GM18907 (cell line): ENCODE results near the gene ZNF385C.
"Not testable (repeated sequence)": the region's sequence is repeated elsewhere in the genome, so short reads cannot be mapped to it uniquely, and the experiment has no call there.

Source experiments
- ATAC-seq: cut with Tn5 transposase; IDR thresholded peaks from one replicate; pipeline ENCODE4 v1.9.1; 2021; ENCODE audit warnings: mild to moderate bottlenecking, moderate library complexity; ENCODE audit not compliant: unreplicated experiment

The ZNF385C gene

DNA sequence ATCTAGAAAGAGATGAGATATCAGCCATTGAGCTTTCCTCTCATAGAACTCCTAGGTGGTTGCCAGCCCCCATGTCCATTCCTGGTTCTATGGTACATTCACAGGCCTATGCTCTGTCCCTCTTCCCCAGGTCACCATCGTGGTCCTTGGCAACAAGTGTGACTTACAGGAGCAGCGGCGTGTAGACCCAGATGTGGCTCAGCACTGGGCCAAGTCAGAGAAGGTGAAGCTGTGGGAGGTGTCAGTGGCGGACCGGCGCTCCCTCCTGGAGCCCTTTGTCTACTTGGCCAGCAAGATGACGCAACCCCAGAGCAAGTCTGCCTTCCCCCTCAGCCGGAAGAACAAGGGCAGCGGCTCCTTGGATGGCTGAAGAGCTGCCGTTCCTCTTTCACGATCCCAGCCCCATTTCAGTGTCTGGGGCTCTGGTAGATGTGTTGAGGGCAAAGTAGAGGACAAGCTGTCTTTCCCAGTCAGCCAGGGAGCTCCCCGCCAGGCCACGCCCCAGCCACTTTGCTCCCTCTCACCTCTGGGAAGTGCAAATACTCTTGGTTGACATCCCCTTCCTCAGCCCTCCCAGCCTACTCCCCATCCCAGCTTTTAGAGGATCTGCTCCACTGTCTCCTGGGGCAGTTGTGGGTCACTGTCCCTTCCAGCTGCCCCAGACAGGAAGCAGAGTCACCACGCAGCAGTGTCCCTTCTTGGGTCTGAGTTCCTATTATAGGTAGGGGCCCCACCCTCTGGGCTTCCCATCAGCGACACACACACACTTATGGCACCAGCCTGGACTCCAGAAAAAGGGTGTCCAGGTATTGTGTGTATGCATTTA lies 74.5 kb downstream of the ZNF385C start:
- no peak for ATAC-seq

DNA sequence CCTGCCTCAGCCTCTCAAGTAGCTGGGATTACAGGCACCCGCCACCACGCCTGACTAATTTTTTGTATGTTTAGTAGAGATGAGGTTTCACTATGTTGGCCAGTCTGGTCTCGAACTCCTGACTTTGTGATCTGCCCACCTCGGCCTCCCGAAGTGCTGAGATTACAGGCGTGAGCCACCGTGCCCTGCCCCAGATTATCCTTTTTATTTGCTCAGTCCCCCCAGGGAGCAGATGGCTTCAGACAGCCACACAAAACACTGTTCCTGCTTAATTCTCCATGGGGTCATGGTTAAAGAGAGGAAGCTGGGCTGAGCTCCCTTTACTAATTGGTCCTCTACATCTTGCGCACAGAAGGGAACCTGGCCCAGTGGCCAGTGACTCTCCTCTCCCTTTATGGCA lies 77.4 kb downstream of the ZNF385C start:
- ATAC-seq, result not testable (repeated sequence)

DNA sequence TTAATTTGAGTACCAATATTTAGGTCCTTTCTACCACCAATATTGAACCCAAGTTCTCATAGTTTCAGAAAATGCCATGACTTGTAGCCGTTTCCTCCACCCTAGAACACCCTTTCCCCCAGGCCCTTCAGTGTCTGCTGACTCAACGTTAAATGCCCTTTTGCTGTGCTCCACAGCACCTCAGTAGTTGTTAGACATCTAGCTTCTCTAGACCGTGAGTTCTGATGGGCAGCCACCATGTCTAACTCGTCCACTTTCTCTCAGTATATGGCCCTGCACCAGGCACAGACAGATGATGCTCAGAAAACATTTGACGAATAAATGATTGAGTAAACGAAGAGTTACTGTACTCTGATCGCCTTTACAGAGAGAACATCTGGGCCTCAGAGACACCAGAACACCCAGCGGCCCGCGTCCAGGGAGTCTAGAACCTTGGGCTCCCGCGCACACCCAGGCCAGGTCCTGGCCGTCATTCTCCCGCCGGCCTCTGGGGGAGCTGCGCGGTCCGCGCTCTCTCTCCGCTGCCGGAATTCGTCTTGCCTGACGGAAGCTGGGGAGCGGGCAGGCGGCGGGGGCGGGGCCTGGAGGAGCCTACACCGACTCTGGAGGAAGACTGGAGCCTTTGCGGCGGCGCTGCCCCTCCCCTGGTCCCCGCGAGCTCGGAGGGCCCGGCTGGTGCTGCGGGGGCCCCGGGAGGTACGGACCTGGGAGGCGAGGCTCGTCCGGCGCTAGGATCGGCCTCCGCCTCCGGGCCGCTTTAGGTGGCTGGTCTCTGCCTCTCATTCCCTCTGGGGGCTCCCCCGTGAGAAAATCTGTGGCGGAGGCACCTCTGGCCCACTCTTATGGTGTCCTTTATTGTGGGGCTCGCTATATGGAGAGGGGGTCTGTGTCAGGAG lies 78.5 kb downstream of the ZNF385C start, which contains the start of gene NKIRAS2:
TSS of gene NKIRAS2 (plus strand) at position 582 of the 896 bp plus-strand sequence. CDS start 1,488 bp downstream, outside the sequence.
- ATAC-seq, result peak; percentile 59

DNA sequence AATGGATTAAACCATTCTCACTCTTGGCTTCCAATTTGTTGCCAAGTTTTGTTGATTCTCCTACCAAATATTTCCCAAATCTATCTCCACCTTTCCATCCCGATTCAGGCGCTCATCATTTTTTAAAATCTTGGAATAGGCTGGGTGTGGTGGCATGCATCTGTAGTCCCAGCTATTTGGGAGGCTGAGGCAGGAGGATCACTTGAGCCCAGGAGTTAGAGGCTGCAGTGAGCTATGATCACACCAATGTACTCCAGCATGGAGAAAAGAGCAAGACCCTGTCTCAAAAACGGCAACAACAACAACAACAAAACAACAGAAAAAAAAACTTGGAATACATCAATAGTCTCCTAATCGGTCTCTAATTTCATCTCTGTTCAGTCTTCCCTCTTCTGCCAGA lies 79.3 kb downstream of the ZNF385C start:
- no peak for ATAC-seq

DNA sequence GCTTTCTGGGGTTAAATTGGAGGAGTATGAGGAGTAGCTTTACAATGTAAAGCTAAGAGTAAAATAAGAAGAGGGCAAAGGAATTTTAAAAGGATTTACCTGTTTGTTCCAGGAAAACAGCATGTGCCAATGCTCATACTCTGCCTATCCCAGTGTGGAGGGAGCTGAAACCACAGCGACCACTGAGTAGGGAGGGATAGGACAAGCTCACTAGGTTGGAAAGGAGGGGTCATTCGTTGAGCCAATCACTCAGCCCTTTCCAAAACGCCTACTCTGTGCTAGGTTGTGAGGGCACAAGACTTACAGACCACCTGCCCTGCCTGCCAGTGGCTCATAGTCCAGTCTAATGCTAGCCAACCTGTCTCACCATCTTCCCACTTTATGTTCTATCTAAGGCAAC lies 79.9 kb downstream of the ZNF385C start:
- ATAC-seq, result no peak

DNA sequence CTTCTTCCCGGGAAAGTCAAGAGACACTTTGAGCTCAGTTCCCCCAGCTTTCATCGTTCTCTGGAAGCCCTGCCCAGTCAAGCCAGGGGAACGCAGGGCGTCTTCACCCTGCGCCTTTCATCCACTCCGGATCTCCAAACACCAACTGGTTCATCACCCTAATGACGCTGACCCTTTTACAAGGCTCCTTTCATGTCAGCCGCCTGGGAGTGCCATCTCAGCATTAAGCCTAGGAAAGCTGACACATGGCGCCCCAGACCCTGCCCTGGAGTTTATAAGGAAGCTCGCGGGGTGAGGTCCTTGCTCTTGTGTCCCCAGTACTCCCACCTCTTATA lies 80.4 kb downstream of the ZNF385C start:
- ATAC-seq, result no peak

DNA sequence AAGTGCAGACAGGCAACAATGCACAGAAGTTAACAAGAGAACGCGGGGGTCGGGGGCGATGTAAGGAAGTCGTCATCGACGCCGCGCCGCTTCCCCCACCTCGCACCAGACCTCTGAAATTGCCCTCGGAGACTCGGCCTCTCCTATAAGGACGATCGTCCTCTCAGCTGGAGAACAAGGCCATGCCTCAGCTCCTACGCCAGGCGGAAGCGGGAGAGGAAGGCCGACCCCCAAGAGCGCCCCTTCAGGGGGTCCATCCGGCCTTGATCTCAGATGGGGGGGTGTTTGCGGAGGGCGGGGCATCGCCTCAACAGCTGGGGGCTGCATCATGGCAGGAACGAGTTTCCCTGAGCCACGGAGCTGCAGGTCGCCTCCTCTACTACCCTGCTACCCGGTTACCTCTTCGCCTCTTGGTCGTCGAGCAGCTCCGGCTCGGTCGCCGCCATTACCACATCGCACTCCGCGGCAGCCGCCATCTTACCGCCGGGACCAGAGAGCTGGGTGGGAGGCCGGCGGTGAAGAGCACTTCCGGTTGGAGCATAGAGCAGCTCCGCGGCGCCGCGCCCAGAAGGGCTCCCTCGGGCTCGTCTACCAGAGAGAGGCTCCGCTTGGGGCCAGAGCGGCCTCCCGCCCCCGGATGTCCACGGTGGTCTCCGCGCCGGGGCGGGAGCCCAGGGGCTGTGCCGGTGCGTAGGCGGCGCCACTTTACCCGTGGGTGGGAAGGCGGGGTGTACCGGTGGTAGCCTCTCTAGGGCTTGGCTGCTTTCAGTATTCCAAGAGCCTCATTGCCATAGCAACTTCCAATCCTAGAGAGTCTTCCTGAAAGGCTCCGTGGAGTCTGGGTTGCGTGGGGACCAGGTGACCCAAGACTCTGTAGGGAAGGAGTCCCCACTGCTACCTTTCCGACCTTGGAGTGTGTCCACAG lies 81.1 kb downstream of the ZNF385C start, which contains the start of gene DNAJC7:
TSS of gene DNAJC7 (minus strand) at position 499 of the 925 bp plus-strand sequence. CDS start at position 476, 23 bp downstream.
- ATAC-seq, result peak; percentile 78

DNA sequence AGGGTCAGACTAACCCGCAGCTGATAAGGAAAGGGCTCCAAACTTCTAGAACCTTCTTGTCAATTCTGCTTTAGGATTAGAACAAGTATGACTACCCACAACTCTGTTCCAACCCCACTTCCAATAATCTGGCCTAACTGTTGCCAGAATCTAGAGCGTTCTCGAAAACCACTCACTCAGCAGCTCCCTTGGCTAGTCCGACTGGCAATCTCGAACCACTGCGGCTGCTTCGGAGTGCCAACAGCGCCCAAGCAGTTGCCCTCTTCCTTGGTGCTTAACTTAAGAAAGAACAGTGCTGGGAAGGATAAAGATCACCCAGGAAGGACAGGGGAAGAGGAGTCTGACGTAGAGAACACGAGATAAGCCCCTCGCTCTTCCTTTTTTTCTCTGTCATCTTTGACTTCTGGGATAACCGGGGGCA lies 81.9 kb downstream of the ZNF385C start:
- no peak for ATAC-seq

DNA sequence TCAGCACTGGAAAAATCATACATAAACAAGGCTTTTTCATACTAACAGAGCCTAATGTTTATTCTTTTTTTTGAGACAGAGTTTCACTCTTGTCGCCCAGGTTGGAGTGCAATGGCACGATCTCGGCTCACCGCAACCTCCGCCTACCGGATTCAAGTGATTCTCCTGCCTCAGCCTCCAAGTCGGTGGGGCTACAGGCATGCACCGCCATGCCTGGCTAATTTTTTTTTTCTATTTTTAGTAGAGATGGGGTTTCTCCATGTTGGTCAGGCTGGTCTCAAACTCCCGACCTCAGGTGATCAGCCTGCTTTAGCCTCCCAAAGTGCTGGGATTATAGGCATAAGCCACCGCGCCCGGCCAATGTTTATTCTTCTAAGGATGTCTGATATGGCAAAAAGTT lies 84.5 kb downstream of the ZNF385C start:
- not testable (repeated sequence) for ATAC-seq

DNA sequence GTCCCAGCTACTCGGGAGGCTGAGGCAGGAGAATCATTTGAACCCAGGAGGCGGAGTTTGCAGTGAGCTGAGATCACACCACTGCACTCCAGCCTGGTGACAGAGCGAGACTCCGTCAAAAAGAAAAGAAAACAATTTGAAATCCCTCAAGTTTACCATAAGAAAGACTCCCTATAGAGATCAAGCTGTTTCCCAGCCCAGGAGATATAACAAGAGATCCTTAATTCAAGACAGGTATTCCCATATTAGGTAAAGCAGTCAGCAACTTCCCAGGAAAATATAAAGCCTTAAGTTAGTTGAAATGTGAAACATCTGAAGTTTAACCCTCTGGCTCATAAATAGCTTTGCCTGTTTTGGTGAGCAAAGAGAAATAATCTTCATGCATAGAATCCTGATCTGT lies 85.9 kb downstream of the ZNF385C start:
- ATAC-seq, result not testable (repeated sequence)

DNA sequence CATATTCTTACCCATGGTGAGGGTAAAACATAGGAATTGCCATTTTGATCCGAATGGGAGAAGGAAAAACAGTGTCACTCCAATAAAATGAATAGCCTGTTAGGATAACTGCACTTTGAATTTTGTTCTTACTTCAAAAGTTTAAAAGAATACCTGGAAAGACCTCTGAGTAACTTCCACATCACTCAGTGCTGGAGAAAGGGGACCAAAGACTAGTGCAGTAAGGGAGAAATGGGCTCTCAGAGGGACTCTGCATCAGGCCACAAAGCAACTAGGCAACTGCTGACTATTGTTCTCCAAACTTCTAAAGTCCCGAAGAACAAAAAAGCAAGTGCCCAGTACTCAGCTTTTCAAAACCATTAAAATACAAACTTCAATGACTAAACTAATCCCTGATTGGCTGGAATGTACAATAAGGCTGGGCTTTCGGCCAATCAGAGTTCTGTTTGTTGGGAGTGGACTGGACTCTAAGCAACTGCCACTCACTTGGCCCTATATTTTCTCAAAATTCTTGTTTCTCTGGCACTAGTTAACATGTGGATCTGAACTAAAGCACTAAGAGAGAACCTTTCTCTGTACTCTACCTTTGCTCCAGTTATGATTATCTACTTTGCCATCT lies 87.3 kb downstream of the ZNF385C start:
- no peak for ATAC-seq

DNA sequence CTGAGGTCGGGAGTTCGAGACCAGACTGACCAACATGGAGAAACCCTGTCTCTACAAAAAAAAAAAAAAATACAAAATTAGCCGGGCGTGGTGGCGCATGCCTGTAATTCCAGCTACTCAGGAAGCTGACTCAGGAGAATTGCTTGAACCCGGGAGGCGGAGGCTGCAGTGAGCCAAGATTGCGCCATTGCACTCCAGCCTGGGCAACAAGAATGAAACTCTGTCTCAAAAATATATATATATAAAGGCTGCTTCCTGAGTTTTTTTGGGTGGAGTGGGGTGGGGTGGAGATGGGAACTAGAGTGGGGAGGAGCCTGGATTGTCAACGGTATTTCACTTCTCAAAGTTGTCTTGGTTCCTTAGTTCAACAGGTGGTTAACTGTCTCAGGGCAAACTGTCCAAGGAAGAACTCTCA lies 88.0 kb downstream of the ZNF385C start:
- ATAC-seq, result not testable (repeated sequence)

DNA sequence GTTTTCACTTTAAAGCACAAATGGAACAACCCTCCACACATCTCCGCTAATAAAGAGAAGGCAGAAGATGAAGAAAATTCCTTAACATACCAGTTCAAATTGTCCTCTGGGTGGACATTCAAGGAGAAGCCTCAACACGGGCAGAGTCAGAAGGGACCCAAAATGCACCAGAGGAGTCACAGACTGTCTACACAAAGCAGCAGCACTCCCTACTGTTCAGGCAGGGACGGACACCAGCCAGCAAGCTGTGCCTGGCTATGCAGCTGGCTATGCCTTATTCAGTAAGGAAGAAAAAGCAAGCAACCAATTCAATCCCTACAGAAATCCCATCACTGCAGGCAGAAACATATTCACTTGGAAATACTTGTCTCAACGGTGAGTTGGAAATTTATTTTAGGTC lies 89.1 kb downstream of the ZNF385C start:
- ATAC-seq, result no peak

DNA sequence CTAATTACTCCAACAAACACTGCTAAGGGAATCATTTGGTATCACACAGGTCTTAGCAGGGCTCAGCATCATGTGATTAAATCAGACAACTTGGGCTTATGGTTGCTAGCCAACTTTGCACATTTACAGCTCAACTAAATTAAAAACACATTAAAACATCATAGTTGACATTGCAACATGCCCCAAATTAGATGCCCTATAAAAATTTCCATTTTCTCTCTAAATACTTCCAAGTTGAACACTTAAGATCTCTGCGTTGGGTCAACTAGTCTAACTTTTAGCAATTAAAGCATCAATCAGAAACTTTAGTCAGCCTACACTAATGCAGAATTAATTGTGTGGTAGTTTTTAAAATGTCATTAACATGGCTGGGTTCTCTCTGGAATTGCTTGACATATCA lies 93.1 kb downstream of the ZNF385C start:
- no peak for ATAC-seq

DNA sequence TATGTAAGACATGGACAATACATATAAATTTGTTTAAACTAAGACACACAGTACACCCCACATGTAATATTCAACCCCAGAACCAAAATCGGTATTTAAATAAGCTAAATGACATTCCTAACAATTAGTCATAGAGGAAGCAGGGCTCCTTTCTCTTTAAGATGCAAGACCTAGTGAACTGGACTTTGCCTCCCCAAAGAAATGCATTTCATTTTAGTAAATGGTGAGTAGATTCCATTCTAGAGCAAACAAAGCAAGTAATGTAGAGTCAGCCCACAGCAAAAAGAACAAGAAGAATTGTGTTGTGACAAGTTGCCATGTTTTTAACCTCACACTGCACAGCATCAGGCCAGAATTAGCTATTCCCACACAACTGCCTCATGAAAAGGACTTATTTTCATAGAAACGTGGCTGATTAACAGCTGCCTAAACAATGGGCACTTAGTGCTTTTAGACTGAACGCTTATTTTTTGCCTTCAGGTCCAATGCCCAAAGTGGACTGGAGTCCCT lies 95.4 kb downstream of the ZNF385C start:
- ATAC-seq, result no peak

DNA sequence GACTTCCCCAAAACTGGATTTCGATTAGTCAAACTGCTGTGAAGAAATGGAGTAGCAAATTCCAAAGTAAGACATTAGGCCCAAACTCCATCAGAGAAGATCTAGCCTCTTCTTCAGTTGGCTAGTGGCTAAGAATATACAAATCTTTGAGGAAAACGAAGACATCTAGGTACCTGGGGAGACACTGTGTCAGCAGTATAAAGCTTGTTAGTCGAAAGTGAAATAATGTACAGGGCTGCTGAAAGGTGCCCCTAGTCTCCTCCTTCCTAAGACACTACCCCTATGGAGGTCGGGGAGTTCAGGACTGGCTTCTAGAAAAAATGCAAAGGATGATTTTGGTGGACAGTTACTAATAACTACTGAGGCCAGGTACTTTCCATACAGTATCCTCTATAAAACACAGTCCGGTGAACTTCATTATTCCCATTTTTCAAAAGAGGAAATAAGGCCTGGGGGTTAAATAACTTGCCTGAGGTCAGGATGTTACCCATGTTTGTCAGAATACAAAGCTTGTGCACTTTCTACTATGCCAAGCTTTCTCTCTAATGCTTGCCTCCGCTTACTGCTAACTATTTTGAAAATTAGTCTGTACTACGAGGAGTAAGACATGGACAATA lies 96.0 kb downstream of the ZNF385C start:
- no peak for ATAC-seq

DNA sequence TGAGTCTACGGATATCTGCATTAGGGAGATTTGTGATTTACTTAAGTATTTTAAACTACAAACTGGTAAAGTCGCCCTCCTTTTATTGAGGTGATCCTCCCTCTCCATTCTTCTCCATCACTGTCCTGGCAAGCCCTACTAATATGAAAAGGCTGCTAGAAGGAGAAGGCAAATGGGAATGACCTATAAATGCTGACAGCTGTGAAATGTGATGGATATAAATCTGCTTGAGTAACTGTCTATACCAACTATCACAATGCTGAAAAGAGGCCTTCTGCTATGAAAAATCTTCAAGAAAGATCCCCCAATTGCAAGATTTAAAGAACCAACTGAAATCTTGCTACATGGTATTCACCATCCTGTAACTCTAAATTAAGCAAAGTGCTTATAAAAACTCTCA lies 96.5 kb downstream of the ZNF385C start:
- ATAC-seq, result no peak

DNA sequence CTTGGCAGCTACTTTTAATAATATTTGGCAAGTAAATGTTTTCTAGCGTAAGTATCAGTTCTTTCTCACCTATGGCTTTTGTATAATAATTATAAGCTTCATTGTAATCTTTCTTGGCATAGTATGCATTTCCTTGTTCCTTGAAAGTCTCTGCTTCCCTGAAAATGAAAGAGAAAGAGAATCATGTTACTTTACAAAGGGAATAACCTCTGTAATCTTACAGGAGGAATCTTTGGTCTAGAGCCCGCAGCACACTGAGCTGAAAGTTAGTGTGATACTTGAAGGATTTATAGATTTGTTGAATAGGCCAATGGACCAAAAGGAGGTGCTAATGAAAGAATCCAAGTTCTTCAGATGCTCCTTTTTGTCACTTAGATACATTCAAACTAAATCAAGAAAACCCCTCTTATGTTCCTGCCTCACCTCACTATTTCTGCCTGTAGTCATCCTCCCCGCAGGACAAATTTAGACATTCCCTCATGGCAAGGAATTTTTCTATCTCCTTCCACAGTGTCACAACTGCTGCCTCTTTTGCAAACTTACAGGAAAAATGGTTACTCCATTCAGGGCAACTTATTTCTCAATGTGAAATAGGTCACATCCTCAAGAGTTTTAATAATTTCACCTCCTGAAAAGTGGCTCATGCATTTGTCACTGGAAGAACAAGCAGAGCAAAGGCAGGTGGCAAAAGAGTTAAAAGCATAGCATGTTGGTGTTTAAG lies 97.7 kb downstream of the ZNF385C start:
- ATAC-seq, result no peak

DNA sequence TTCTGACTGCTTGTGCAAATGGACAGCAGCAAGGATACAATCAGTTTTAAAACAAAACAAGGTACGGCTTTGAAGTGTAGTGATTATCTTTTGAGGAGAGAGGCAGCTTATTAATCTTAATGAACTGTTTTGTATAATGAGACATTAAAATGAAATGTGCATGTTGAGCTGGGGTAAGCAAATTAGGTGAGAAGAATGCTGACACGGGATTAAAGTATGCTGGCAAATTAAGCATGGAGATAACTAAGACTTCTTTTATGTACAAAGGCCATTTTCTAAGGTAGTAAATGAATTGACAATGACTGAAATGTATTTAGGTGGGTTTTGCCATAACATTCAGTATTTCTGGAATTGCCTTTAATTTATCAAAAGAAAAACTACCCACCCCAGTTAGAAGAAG lies 99.8 kb downstream of the ZNF385C start:
- no peak for ATAC-seq
